ENCODE measurements around the gene ADD2. TPM values are rescaled to one million over a fixed set of nuclear protein-coding genes. Genes with fewer than 3 reads are reported as not detected.

ADD2 gene
- total RNA-seq, 1 experiment from 2014 or later: 5.6 TPM

DNA sequence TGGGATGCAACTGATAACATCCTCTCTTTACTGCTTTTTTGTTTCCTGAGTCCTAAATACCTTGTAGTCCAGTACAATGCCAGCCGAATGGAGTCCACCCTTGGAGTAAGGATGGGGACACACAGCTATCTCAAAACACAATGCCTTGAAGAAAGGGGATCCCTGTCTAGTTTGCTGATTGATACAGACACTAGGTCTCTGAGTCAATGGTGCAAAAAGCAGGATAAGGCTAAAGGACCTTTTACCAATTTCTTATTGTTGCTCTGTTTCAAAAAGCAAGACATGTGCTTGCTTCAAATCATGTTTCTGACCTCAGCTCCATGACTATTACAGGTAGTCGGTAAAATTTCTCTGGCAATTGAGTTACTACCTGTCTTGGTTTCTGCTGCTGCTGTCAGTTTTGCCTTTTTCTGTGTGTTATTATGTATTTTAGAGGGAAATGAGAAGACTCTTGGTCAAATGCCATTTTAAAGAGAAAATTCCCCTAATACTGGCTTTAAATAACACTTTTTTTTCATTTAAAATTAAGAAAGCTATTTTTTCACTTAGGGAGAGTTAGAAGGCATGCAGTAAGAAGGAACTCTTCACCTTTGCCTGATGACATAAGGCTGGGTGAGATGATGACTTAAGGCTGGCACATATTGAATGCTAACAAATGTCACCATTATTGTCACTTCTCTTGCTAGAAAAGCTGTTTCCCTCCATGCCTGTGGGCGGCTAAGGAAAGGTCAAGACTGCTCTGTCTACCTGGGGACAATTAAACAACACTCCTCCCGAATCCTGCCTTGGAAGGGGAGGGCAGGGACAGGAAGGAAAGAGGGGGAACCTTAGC, 27.4 kb upstream of the ADD2 start:
- Histone ChIP-seq H3K27me3 (replicated peaks; ENCODE audit: insufficient read depth, low read depth, low read length, poor library complexity) (peaks cover 26% of the 10 kb centered on the region), H3K4me3 (ENCODE audit: low read depth, low read length, poor library complexity, severe bottlenecking) (no peak overlapping the region), H3K36me3 (ENCODE audit: insufficient read depth, low read length, poor library complexity, severe bottlenecking) (no peaks in the 10 kb centered on the region), H3K4me1 (ENCODE audit: insufficient read depth, low read length, poor library complexity, severe bottlenecking) (peaks cover 1% of the 10 kb centered on the region), H3K27ac (ENCODE audit: low read depth, low read length, poor library complexity, severe bottlenecking) (no peak overlapping the region), H3K9me3 (ENCODE audit: low read depth, low read length, poor library complexity, severe bottlenecking) (no peaks in the 10 kb centered on the region)
- CTCF ChIA-PET: no interaction called here
- no TSS peak for BruUV-seq (replicated peaks)
- POLR2A ChIA-PET (ENCODE audit: low non-redundant PET): interaction anchor here (0.5 kb wide), 1 partner anchor 380 kb away, joined by 4 read pairs; no protein-coding TSS in a partner anchor
- DNase-seq (ENCODE audit: low spot score): no peak
- intact Hi-C loops (cut with micrococcal nuclease; ENCODE audit: unreplicated experiment): no loop called here
- no peak for TF ChIP-seq EZH2 (IDR thresholded peaks at IDR 0.05; ENCODE audit: borderline replicate concordance, low read depth, low read length, poor library complexity, severe bottlenecking)
- TF ChIP-seq, protein P1, sequence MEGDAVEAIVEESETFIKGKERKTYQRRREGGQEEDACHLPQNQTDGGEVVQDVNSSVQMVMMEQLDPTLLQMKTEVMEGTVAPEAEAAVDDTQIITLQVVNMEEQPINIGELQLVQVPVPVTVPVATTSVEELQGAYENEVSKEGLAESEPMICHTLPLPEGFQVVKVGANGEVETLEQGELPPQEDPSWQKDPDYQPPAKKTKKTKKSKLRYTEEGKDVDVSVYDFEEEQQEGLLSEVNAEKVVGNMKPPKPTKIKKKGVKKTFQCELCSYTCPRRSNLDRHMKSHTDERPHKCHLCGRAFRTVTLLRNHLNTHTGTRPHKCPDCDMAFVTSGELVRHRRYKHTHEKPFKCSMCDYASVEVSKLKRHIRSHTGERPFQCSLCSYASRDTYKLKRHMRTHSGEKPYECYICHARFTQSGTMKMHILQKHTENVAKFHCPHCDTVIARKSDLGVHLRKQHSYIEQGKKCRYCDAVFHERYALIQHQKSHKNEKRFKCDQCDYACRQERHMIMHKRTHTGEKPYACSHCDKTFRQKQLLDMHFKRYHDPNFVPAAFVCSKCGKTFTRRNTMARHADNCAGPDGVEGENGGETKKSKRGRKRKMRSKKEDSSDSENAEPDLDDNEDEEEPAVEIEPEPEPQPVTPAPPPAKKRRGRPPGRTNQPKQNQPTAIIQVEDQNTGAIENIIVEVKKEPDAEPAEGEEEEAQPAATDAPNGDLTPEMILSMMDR (conservative IDR thresholded peaks at IDR 0.05; ENCODE audit: low read depth, low read length): no peak

DNA sequence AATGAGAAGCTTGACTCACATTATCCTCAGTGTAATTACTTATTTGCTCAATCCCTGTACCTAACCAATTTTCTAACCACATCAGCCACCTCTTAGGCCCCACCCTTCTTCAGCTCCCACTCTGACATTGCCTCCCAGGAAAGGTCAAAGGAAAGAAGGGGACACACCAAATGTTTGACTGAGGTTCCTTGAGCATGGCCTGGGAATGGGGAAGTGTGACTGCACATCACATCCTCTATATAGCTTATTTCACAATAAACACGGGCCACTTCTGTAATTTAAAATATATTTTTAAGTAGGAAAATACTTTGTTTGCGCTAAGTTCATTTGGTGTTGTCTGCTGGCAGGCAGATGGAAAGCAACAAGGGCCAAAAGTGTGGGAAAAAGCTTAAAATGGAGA, 25.4 kb upstream of the ADD2 start:
- POLR2A ChIA-PET (ENCODE audit: low non-redundant PET): no interaction called here
- Histone ChIP-seq H3K4me1 (ENCODE audit: insufficient read depth, low read length, poor library complexity, severe bottlenecking) (peaks cover 3% of the 10 kb centered on the region), H3K4me3 (ENCODE audit: low read depth, low read length, poor library complexity, severe bottlenecking) (no peak overlapping the region), H3K9me3 (ENCODE audit: low read depth, low read length, poor library complexity, severe bottlenecking) (no peaks in the 10 kb centered on the region), H3K36me3 (ENCODE audit: insufficient read depth, low read length, poor library complexity, severe bottlenecking) (no peaks in the 10 kb centered on the region), H3K27me3 (replicated peaks; ENCODE audit: insufficient read depth, low read depth, low read length, poor library complexity) (peaks cover 40% of the 10 kb centered on the region), H3K27ac (ENCODE audit: low read depth, low read length, poor library complexity, severe bottlenecking) (no peak overlapping the region)
- intact Hi-C loops (cut with micrococcal nuclease; ENCODE audit: unreplicated experiment): no loop called here
- TF ChIP-seq, protein P1 (conservative IDR thresholded peaks at IDR 0.05; ENCODE audit: low read depth, low read length): no peak
- no peak for TF ChIP-seq EZH2 (IDR thresholded peaks at IDR 0.05; ENCODE audit: borderline replicate concordance, low read depth, low read length, poor library complexity, severe bottlenecking)
- DNase-seq (ENCODE audit: low spot score): no peak
- CTCF ChIA-PET: interaction anchor here (0.5 kb wide), 1 partner anchor 71 kb away, joined by 5 read pairs; no protein-coding TSS in a partner anchor
- BruUV-seq (replicated peaks): no TSS peak

DNA sequence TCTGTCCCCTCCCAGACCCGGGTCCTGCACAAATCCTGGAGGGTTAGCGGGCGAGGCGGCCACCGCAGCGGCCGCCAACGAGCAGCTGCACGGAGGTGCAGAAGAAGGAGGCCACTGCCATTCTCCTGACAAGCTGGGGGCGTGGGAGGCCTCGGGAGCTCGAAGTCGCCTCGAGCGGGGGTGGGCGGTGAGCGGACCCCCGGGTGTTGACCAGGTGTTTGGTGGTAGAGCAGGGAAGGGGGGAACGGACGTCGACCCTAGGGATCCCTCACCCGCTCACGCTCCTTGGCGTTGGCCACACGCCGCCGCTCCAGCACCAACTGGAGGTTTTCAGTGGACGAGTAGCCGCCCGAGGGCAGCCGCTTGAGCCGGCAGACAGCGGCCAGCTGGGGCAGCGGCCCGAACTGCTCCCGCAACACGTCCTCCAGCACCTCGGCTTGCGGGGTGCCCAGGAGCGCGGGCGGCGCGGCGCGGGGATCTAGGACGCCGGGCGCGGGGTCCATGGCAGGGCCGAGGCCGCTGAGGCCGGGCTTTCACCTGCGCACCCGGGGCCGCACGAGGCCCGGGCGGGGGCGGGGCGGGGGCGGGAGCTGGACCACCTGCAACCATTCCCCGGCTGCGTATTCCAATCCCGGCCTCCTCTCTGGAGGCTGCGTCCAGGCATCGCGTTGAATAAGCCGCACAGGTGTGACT, 22.3 kb upstream of the ADD2 start, which contains the start of gene FIGLA:
FIGLA (minus strand) TSS at position 508 of the 693 bp plus-strand sequence; CDS start at position 503, 5 bp downstream.
- ChIA-PET CTCF (interaction anchor here (0.6 to 0.8 kb wide), 5 partner anchors 20 to 428 kb away, joined by 3 to 7 read pairs (median 5); no protein-coding TSS in a partner anchor), POLR2A (ENCODE audit: low non-redundant PET) (no interaction called here)
- no peaks in the 10 kb centered on the region for H3K9me3 ChIP-seq (ENCODE audit: low read depth, low read length, poor library complexity, severe bottlenecking)
- TF ChIP-seq EZH2 (IDR thresholded peaks at IDR 0.05; ENCODE audit: borderline replicate concordance, low read depth, low read length, poor library complexity, severe bottlenecking): peak; percentile 81
- TF ChIP-seq, protein P1 (conservative IDR thresholded peaks at IDR 0.05; ENCODE audit: low read depth, low read length): no peak
- BruUV-seq (replicated peaks): no TSS peak
- no peak for DNase-seq (ENCODE audit: low spot score)
- H3K4me3 ChIP-seq (ENCODE audit: low read depth, low read length, poor library complexity, severe bottlenecking): peak within 1 kb of the TSS; percentile 36
- H3K27ac ChIP-seq (ENCODE audit: low read depth, low read length, poor library complexity, severe bottlenecking): no peak within 1 kb of the TSS
- peaks cover 3% of the 10 kb centered on the region for H3K4me1 ChIP-seq (ENCODE audit: insufficient read depth, low read length, poor library complexity, severe bottlenecking)
- intact Hi-C loops (cut with micrococcal nuclease; ENCODE audit: unreplicated experiment): no loop called here
- peaks cover 40% of the 10 kb centered on the region for H3K27me3 ChIP-seq (replicated peaks; ENCODE audit: insufficient read depth, low read depth, low read length, poor library complexity)
- H3K36me3 ChIP-seq (ENCODE audit: insufficient read depth, low read length, poor library complexity, severe bottlenecking): no peaks in the 10 kb centered on the region
